Neutrophil (primary cell): ENCODE results near the gene EFNB1.

Experiments
- H3K27ac ChIP-seq: fragments of 200-600 bp; sonication (generic); 2 replicates; pipeline ENCODE4 v1.5.1; 2016; ENCODE audit warnings: mild to moderate bottlenecking, moderate library complexity
- H3K27me3 ChIP-seq: fragments of 200-600 bp; sonication (generic); 2 replicates; pipeline ENCODE4 v1.6.0; 2016; ENCODE audit warnings: mild to moderate bottlenecking
- H3K36me3 ChIP-seq: fragments of 200-600 bp; sonication (generic); 2 replicates; pipeline ENCODE4 v1.5.1; 2017
- H3K4me1 ChIP-seq, 2 experiments: fragments of 200-600 bp in 1 of 2; sonication (generic) in 1 of 2; 1 replicate in 1 of 2; 2 replicates in 1 of 2; pipeline versions ENCODE4 v1.5.1 to v1.6.1; 2013 to 2016; ENCODE audit warnings: low read depth in 1 of 2, low read length in 1 of 2, mild to moderate bottlenecking in 1 of 2, moderate library complexity in 1 of 2; ENCODE audit not compliant: control insufficient read depth in 1 of 2, insufficient read depth in 1 of 2
- H3K4me3 ChIP-seq, 2 experiments: fragments of 200-600 bp in 1 of 2; sonication (generic) in 1 of 2; 1 replicate in 1 of 2; 2 replicates in 1 of 2; pipeline ENCODE4 v1.5.1; 2013 to 2016; ENCODE audit warnings: low read depth in 1 of 2, low read length in 1 of 2, mild to moderate bottlenecking in 1 of 2, moderate library complexity in 1 of 2
- H3K9me3 ChIP-seq: fragments of 200-600 bp; sonication (generic); 2 replicates; pipeline ENCODE4 v1.5.1; 2016
- CTCF ChIP-seq: fragments of 200-600 bp; sonication (generic); IDR thresholded peaks from 2 replicates; pipeline ENCODE4 v1.5.1; 2016; ENCODE audit warnings: antibody characterized with exemption

EFNB1 gene

GRCh38 chrX:68848189-68848940, 19.5 kb downstream of the EFNB1 start:
- H3K4me3 ChIP-seq = no peak overlapping the region
- H3K27me3 ChIP-seq = no peaks in the 10 kb centered on the region
- no peaks in the 10 kb centered on the region for H3K36me3 ChIP-seq
- H3K9me3 ChIP-seq = no peaks in the 10 kb centered on the region
- peaks cover 4 to 8% of the 10 kb centered on the region in 2 experiments for H3K4me1 ChIP-seq
- no peak overlapping the region for H3K27ac ChIP-seq
- no peak for TF ChIP-seq CTCF

GRCh38 chrX:68851082-68851481, 22.3 kb downstream of the EFNB1 start:
- Histone ChIP-seq H3K4me1 (no peaks in the 10 kb centered on the region), H3K9me3 (no peaks in the 10 kb centered on the region), H3K27me3 (no peaks in the 10 kb centered on the region), H3K4me3 (no peak overlapping the region), H3K36me3 (no peaks in the 10 kb centered on the region), H3K27ac (no peak overlapping the region)
- no peak for TF ChIP-seq CTCF

GRCh38 chrX:68852046-68852445, 23.2 kb downstream of the EFNB1 start:
- Histone ChIP-seq H3K4me1 (no peaks in the 10 kb centered on the region), H3K9me3 (no peaks in the 10 kb centered on the region), H3K36me3 (no peaks in the 10 kb centered on the region), H3K27me3 (no peaks in the 10 kb centered on the region), H3K4me3 (no peak overlapping the region), H3K27ac (no peak overlapping the region)
- TF ChIP-seq CTCF = no peak

DNA sequence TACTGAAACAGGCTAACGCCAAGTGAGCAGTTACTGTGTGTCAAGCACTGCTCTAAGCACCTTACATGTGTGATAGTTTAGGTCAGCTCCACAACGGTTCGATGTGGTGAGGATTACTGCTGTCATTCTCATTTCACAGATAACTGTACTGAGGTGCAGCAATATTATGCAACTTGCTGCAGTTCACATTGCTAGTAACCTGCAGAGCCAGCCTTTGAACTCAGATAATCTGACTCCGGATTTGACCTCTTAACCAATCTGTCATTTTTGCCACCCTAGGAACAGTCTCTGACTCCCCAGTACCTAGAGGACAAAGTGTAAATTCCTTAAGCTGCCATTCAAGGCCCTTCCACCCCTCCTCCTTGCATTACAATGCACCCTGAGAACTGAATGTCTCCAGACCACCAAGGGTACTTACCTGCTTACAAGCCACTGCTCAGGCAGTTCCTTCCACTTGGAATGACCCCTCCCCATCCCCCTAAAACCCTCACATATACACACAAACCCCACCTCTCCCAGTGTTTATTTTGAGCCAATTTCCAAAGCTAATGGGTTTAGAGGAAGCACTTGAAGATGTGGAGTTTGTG, 24.9 kb downstream of the EFNB1 start:
- no peaks in the 10 kb centered on the region for H3K9me3 ChIP-seq
- H3K36me3 ChIP-seq = no peaks in the 10 kb centered on the region
- TF ChIP-seq CTCF = no peak
- H3K27ac ChIP-seq = no peak overlapping the region
- H3K27me3 ChIP-seq = no peaks in the 10 kb centered on the region
- no peak overlapping the region for H3K4me3 ChIP-seq
- no peaks in the 10 kb centered on the region for H3K4me1 ChIP-seq

DNA sequence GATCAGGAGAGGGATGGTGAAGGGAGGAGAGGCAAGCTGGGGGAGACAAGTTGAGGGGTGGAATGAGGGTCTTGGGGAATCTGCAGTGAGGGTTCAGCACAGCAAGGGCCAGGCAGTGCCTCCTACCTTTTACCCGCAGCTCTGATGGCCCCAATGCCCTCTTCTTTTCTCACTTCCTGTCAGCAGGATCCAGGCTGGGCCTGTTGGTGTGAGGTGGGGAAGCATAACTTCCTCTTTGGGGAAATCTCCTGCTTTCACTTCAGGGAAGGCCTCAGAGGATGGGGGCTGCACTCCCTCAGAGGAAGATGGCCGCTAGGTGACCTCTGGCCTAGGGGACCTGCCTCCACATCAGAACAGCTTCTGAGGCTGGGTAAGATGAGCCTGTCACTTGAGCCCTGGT, 36.5 kb downstream of the EFNB1 start:
- no peaks in the 10 kb centered on the region for H3K9me3 ChIP-seq
- no peak for TF ChIP-seq CTCF

More for the DNA sequence above, 36.5 kb downstream of the EFNB1 start:
- Histone ChIP-seq H3K4me1 (no peaks in the 10 kb centered on the region), H3K4me3 (no peak overlapping the region), H3K36me3 (no peaks in the 10 kb centered on the region), H3K27me3 (no peaks in the 10 kb centered on the region), H3K27ac (no peak overlapping the region)
